Fibroblast of pulmonary artery (primary cell): Measurements from ENCODE around the gene SLC25A26.
"Not testable (repeated sequence)": the region's sequence is repeated elsewhere in the genome, so short reads cannot be mapped to it uniquely, and the experiment has no call there.

Experiments used
- DNase-seq: peaks from one replicate; pipeline ENCODE4 v3.0.0-alpha.2; 2010; ENCODE audit warnings: low read depth
- H3K4me3 ChIP-seq: replicated peaks from 2 replicates; pipeline ENCODE4 v1.5.1; 2011; ENCODE audit warnings: low read depth, mild to moderate bottlenecking, control low read depth, low read length, moderate library complexity
- TF ChIP-seq, protein P1 (sequence below): IDR thresholded peaks from 2 replicates; pipeline ENCODE4 v1.5.1; 2011; ENCODE audit warnings: mild to moderate bottlenecking, control low read depth, low read length, inconsistent platforms; ENCODE audit errors: missing control alignments

Gene SLC25A26

GRCh38 chr3:66298591-66298990, 77.8 kb downstream of the SLC25A26 start:
- no peak for DNase-seq
- TF ChIP-seq, protein P1, sequence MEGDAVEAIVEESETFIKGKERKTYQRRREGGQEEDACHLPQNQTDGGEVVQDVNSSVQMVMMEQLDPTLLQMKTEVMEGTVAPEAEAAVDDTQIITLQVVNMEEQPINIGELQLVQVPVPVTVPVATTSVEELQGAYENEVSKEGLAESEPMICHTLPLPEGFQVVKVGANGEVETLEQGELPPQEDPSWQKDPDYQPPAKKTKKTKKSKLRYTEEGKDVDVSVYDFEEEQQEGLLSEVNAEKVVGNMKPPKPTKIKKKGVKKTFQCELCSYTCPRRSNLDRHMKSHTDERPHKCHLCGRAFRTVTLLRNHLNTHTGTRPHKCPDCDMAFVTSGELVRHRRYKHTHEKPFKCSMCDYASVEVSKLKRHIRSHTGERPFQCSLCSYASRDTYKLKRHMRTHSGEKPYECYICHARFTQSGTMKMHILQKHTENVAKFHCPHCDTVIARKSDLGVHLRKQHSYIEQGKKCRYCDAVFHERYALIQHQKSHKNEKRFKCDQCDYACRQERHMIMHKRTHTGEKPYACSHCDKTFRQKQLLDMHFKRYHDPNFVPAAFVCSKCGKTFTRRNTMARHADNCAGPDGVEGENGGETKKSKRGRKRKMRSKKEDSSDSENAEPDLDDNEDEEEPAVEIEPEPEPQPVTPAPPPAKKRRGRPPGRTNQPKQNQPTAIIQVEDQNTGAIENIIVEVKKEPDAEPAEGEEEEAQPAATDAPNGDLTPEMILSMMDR = no peak
- no peak overlapping the region for H3K4me3 ChIP-seq

- H3K4me3 ChIP-seq, DNase-seq: not testable (repeated sequence)
Observed at GRCh38 chr3:66299085-66299484, 78.3 kb downstream of the SLC25A26 start.

GRCh38 chr3:66299891-66300290, 79.1 kb downstream of the SLC25A26 start:
- TF ChIP-seq, protein P1 = no peak
- no peak overlapping the region for H3K4me3 ChIP-seq
- no peak for DNase-seq

DNA sequence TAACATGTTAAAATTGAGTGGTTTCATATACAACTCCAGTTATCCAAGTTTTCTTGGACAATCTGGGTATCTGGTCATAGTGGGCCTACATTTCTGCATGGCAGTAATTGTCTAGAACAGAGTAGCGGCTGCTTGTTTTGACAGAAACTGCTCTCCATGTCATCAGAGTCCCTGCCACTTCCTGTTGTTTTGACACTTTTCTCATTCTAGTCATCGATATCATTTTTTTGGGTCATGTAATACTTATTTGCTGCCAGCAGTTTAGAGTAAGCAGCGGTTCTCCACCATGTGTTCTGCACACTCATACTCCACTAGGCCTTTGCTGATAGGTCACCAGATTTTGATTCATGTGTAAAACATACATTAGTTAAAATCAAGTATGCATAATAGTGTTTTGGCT, 81.5 kb downstream of the SLC25A26 start:
- TF ChIP-seq, protein P1 = no peak
- DNase-seq = no peak
- H3K4me3 ChIP-seq = no peak overlapping the region

DNA sequence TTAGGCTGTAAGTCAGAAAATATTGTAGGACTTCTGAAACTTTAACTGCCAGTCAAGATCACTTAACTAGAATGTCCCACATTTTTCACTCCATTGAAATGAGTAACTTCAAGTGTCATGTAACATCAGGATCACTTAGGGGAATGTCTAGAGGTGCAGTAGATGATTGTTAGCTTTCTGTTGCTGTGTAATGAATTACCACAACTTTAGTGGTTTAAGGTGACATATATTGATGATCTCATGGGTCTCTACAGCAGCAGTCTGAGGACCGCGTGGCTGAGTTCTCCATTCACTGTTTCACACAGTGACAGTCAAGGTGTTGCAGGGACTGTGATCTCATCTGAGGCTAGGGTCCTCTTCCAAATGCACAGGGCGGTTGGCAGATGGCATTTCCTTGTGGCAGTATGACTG, 82.7 kb downstream of the SLC25A26 start:
- H3K4me3 ChIP-seq = no peak overlapping the region
- TF ChIP-seq, protein P1 = no peak
- DNase-seq = no peak

GRCh38 chr3:66304293-66304692, 83.5 kb downstream of the SLC25A26 start:
- no peak overlapping the region for H3K4me3 ChIP-seq
- TF ChIP-seq, protein P1 = no peak
- DNase-seq = no peak

DNA sequence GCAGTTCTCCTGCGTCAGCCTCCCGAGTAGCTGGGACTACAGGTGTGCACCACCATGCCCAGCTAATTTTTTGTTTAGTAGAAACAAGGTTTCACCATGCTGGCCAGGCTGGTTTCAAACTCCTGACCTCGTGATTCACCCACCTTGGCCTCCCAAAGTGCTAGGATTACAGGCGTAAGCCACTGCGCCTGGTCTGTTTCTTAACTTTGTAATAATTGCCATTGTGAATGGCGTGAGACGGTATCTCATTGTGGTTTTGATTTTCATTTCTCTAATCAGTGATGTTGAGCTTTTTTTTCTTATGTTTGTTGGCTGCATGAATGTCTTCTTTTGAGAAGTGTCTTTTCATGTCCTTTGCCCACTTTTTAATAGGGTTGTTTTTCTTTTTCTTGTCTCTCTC, 85.3 kb downstream of the SLC25A26 start:
- DNase-seq, H3K4me3 ChIP-seq: not testable (repeated sequence)

- not testable (repeated sequence) for DNase-seq, H3K4me3 ChIP-seq
Observed at GRCh38 chr3:66306991-66307390, 86.2 kb downstream of the SLC25A26 start.

DNA sequence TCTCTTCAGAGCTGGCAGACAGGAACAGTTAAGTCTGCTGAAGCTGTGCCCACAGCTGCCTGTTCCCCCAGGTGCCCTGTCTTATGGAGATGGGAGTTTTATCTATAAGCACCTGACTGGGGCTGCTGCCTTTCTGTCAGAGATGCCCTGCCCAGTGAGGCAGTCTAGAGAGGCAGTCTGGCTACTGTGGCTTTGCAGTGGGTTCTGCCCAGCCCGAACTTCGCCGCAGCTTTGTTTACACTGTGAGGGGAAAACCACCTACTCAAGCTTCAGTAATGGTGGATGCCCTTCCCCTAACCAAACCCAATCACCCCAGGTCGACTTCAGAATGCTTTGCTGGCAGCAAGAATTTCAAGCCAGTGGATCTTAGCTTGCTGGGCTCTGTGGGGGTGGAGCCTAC, 91.2 kb downstream of the SLC25A26 start:
- TF ChIP-seq, protein P1 = no peak
- no peak overlapping the region for H3K4me3 ChIP-seq
- DNase-seq = no peak
